ENCODE measurements around the gene CDK14.

The CDK14 gene

GRCh38 chr7:90817846-90818245 is 221.7 kb downstream of the CDK14 start:
- DNase-seq = no peak

GRCh38 chr7:90818341-90818740 is 222.2 kb downstream of the CDK14 start:
- DNase-seq = no peak

- DNase-seq = no peak
Measured at GRCh38 chr7:90821961-90822620, 226.0 kb downstream of the CDK14 start.

GRCh38 chr7:90824386-90825307 is 228.5 kb downstream of the CDK14 start:
- no peak for DNase-seq

- no peak for DNase-seq
Measured at GRCh38 chr7:90825779-90826178, 229.7 kb downstream of the CDK14 start.

GRCh38 chr7:90828601-90829000 is 232.5 kb downstream of the CDK14 start:
- DNase-seq = no peak

- no peak for DNase-seq
Measured at GRCh38 chr7:90830308-90830707, 234.2 kb downstream of the CDK14 start.

- no peak for DNase-seq
Measured at GRCh38 chr7:90832726-90833125, 236.6 kb downstream of the CDK14 start.

- no peak for DNase-seq
Measured at GRCh38 chr7:90833443-90833842, 237.3 kb downstream of the CDK14 start.

- DNase-seq = no peak
Measured at GRCh38 chr7:90834771-90835170, 238.7 kb downstream of the CDK14 start.

GRCh38 chr7:90835861-90836260 is 239.7 kb downstream of the CDK14 start:
- DNase-seq = no peak

GRCh38 chr7:90836937-90837336 is 240.8 kb downstream of the CDK14 start:
- DNase-seq = no peak

GRCh38 chr7:90838799-90839198 is 242.7 kb downstream of the CDK14 start:
- no peak for DNase-seq

- DNase-seq = no peak
Measured at GRCh38 chr7:90839316-90839715, 243.2 kb downstream of the CDK14 start.

- no peak for DNase-seq
Measured at GRCh38 chr7:90839727-90840291, 243.7 kb downstream of the CDK14 start.

- DNase-seq = no peak
Measured at GRCh38 chr7:90841759-90842429, 245.8 kb downstream of the CDK14 start.

- no peak for DNase-seq
Measured at GRCh38 chr7:90842430-90842788, 246.3 kb downstream of the CDK14 start.

- DNase-seq = no peak
Measured at GRCh38 chr7:90843472-90843871, 247.4 kb downstream of the CDK14 start.

GRCh38 chr7:90844421-90844820 is 248.3 kb downstream of the CDK14 start:
- DNase-seq = no peak

- no peak for DNase-seq
Measured at GRCh38 chr7:90846192-90846591, 250.1 kb downstream of the CDK14 start.

GRCh38 chr7:90850066-90850465 is 253.9 kb downstream of the CDK14 start:
- DNase-seq = no peak

- DNase-seq = no peak
Measured at GRCh38 chr7:90850471-90850870, 254.3 kb downstream of the CDK14 start.

GRCh38 chr7:90853205-90853604 is 257.1 kb downstream of the CDK14 start:
- no peak for DNase-seq
